RWPE2 (cell line): Measurements from ENCODE around the gene ARL15.

Experiments used
- ATAC-seq: fragments of 200-7000 bp; cut with Tn5 transposase; 3 replicates; pipeline ENCODE4 v1.9.1; 2021; ENCODE audit warnings: low read depth
- DNase-seq: peaks from one replicate; pipeline ENCODE4 v3.0.0-alpha.2; 2020; ENCODE audit warnings: low spot score
- H3K27ac ChIP-seq: fragments of 450-650 bp; 2 replicates; pipeline ENCODE4 v1.5.1; 2017; ENCODE audit warnings: mild to moderate bottlenecking; ENCODE audit not compliant: poor library complexity, severe bottlenecking
- H3K27me3 ChIP-seq: fragments of 250-450 bp; sonication (Bioruptor Pico); 2 replicates; pipeline ENCODE4 v1.5.1; 2021; ENCODE audit warnings: mild to moderate bottlenecking, moderate library complexity; ENCODE audit not compliant: insufficient read depth, poor library complexity, severe bottlenecking
- H3K36me3 ChIP-seq: fragments of 250-450 bp; sonication (Bioruptor Pico); 2 replicates; pipeline ENCODE4 v1.5.1; 2020; ENCODE audit warnings: low read depth, mild to moderate bottlenecking, moderate library complexity
- H3K4me1 ChIP-seq: fragments of 250-450 bp; sonication (Bioruptor Pico); 2 replicates; pipeline ENCODE4 v1.5.1; 2021; ENCODE audit warnings: mild to moderate bottlenecking, moderate library complexity; ENCODE audit not compliant: insufficient read depth, poor library complexity, severe bottlenecking
- H3K4me3 ChIP-seq: fragments of 250-450 bp; sonication (Bioruptor Pico); 2 replicates; pipeline ENCODE4 v1.5.1; 2021; ENCODE audit warnings: mild to moderate bottlenecking, moderate library complexity; ENCODE audit not compliant: severe bottlenecking
- H3K9me3 ChIP-seq: fragments of 250-450 bp; sonication (Bioruptor Pico); 2 replicates; pipeline ENCODE4 v1.5.1; 2021; ENCODE audit warnings: mild to moderate bottlenecking, moderate library complexity; ENCODE audit not compliant: severe bottlenecking
- CTCF ChIP-seq: fragments of 450-650 bp; IDR thresholded peaks from one replicate; pipeline ENCODE4 v1.5.1; 2017; ENCODE audit warnings: mild to moderate bottlenecking, moderate library complexity; ENCODE audit not compliant: poor library complexity, severe bottlenecking

ARL15 gene

GRCh38 chr5:54329731-54330709 is 19.6 kb upstream of the ARL15 start:
- Histone ChIP-seq H3K36me3 (no peaks in the 10 kb centered on the region), H3K4me3 (no peak overlapping the region), H3K4me1 (peaks cover 14% of the 10 kb centered on the region), H3K27me3 (no peaks in the 10 kb centered on the region), H3K27ac (peak overlapping the region; percentile 68), H3K9me3 (no peaks in the 10 kb centered on the region)
- no peak for DNase-seq
- ATAC-seq: peak; percentile 97
- peak; percentile 36 for TF ChIP-seq CTCF

- ATAC-seq (no peak), DNase-seq (no peak)
- Histone ChIP-seq H3K4me3 (no peak overlapping the region), H3K27ac (no peak overlapping the region), H3K4me1 (peaks cover 14% of the 10 kb centered on the region), H3K36me3 (no peaks in the 10 kb centered on the region), H3K9me3 (no peaks in the 10 kb centered on the region), H3K27me3 (no peaks in the 10 kb centered on the region)
- no peak for TF ChIP-seq CTCF
Measured at GRCh38 chr5:54326662-54327270, 16.4 kb upstream of the ARL15 start.

- no peak overlapping the region for H3K27ac ChIP-seq
- no peak for TF ChIP-seq CTCF
Measured at GRCh38 chr5:54325610-54326311, 15.4 kb upstream of the ARL15 start.

GRCh38 chr5:54325272-54325609 is 14.9 kb upstream of the ARL15 start:
- Histone ChIP-seq H3K9me3 (no peaks in the 10 kb centered on the region), H3K27me3 (no peaks in the 10 kb centered on the region), H3K27ac (no peak overlapping the region), H3K36me3 (no peaks in the 10 kb centered on the region), H3K4me3 (no peak overlapping the region), H3K4me1 (peaks cover 10% of the 10 kb centered on the region)
- ATAC-seq: no peak
- TF ChIP-seq CTCF: no peak
- DNase-seq: no peak

More at GRCh38 chr5:54325610-54326311, 15.4 kb upstream of the ARL15 start:
- H3K36me3 ChIP-seq: no peaks in the 10 kb centered on the region
- ATAC-seq (no peak), DNase-seq (no peak)
- no peak overlapping the region for H3K4me3 ChIP-seq
- peaks cover 14% of the 10 kb centered on the region for H3K4me1 ChIP-seq
- no peaks in the 10 kb centered on the region for H3K9me3 ChIP-seq
- H3K27me3 ChIP-seq: no peaks in the 10 kb centered on the region
